ENCODE results near the gene FCSK. TPM values are rescaled to one million over a fixed set of nuclear protein-coding genes. Genes with fewer than 3 reads are reported as not detected.

Gene FCSK
- total and polyA plus RNA-seq, 2 of the 13 experiments (the other 11 are each of a cell fraction or from before 2014, with no cell fraction given) = 9.1 to 19.2 TPM

DNA sequence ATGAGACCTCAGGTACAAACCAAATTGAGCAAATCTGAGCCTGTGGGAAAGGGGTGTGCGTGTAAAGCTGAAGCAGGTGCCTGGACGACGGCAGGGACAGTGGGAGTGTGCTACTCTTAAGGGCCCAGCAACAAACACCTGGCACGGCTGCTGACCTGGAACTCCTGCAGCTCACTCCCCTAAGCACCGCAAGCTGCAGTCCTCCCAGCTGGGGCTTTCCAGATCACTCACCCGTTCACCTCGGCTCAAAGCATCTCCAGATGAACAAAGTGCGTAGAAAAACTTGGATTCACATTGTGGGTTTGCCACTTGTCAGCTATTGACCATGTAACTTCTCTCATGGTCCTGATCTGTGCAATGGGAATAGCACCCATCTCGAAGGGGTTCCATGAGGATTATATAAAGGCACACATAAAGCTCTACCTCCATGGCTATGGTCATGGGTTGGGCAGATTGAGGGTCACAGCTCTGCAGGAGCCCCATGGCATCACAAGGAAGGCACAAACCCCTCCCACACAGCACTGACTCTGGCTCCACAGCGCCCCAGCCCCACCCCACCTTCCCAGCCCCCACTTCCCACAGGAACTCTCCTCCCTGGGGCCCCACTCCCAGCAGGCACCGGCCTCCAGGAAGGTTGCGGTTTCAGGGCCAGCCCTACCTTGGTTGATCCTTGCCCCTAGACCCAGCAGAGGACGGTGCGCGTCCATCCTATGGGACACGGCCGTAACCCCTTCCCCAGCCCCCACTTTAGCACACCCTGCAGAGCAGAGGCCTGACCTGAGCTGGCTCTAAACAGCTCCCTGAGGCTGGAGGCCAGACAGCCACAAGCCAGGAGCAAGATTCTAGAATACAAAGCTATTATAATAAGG lies 37.4 kb upstream of the FCSK start (continued):
- TF ChIP-seq NFIB (CRISPR knock-in tag; IDR thresholded peaks at IDR 0.05; ENCODE audit: borderline replicate concordance) = no peak
- no peak for TF ChIP-seq AGO2 (optimal IDR thresholded peaks at IDR 0.05; ENCODE audit: low read depth, low read length)
- TF ChIP-seq MATR3 (CRISPR knock-in tag; IDR thresholded peaks at IDR 0.05) = no peak
- TF ChIP-seq JUNB (CRISPR knock-in tag; IDR thresholded peaks at IDR 0.05; ENCODE audit: borderline replicate concordance) = no peak; the same call in 1 of the 2 replicates
- no peak for TF ChIP-seq ZNF878 (CRISPR knock-in tag; IDR thresholded peaks at IDR 0.05)
- TF ChIP-seq GPN1 (CRISPR knock-in tag; IDR thresholded peaks at IDR 0.05; ENCODE audit: borderline replicate concordance) = no peak
- TF ChIP-seq, protein P1, sequence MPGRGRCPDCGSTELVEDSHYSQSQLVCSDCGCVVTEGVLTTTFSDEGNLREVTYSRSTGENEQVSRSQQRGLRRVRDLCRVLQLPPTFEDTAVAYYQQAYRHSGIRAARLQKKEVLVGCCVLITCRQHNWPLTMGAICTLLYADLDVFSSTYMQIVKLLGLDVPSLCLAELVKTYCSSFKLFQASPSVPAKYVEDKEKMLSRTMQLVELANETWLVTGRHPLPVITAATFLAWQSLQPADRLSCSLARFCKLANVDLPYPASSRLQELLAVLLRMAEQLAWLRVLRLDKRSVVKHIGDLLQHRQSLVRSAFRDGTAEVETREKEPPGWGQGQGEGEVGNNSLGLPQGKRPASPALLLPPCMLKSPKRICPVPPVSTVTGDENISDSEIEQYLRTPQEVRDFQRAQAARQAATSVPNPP (CRISPR knock-in tag; IDR thresholded peaks at IDR 0.05) = no peak
- TF ChIP-seq HNRNPK (IDR thresholded peaks at IDR 0.05; ENCODE audit: low read depth, low read length, poor library complexity, severe bottlenecking) = no peak
- no peak for TF ChIP-seq REXO4 (CRISPR knock-in tag; IDR thresholded peaks at IDR 0.05; ENCODE audit: borderline replicate concordance)
- TF ChIP-seq IKZF1 (IDR thresholded peaks at IDR 0.05) = no peak
- peak; percentile 39; the same call in 1 of the 2 replicates for TF ChIP-seq ZFY (CRISPR knock-in tag; IDR thresholded peaks at IDR 0.05)
- no peak for TF ChIP-seq CCAR2 (optimal IDR thresholded peaks at IDR 0.05; ENCODE audit: low read depth, low read length)
- no peak for TF ChIP-seq MIXL1 (CRISPR knock-in tag; IDR thresholded peaks at IDR 0.05)
- TF ChIP-seq IRX3 (CRISPR knock-in tag; IDR thresholded peaks at IDR 0.05; ENCODE audit: borderline replicate concordance, low read depth) = no peak
- TF ChIP-seq KAT7 (CRISPR knock-in tag; IDR thresholded peaks at IDR 0.05; ENCODE audit: borderline replicate concordance) = 0 out of 2 replicates have a peak, but pooled peaks have one; percentile 34
- TF ChIP-seq SRSF9 (IDR thresholded peaks at IDR 0.05; ENCODE audit: borderline replicate concordance, insufficient read depth, low read depth, low read length, poor library complexity, severe bottlenecking) = no peak
- TF ChIP-seq ZNF329 (CRISPR knock-in tag; IDR thresholded peaks at IDR 0.05; ENCODE audit: low read depth) = no peak
- TF ChIP-seq, protein P2, sequence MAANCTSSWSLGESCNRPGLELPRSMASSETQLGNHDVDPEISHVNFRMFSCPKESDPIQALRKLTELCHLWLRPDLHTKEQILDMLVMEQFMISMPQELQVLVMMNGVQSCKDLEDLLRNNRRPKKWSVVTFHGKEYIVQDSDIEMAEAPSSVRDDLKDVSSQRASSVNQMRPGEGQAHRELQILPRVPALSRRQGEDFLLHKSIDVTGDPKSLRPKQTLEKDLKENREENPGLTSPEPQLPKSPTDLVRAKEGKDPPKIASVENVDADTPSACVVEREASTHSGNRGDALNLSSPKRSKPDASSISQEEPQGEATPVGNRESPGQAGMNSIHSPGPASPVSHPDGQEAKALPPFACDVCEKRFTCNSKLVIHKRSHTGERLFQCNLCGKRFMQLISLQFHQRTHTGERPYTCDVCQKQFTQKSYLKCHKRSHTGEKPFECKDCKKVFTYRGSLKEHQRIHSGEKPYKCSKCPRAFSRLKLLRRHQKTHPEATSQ (CRISPR knock-in tag; IDR thresholded peaks at IDR 0.05; ENCODE audit: borderline replicate concordance) = no peak
- TF ChIP-seq, protein P3, sequence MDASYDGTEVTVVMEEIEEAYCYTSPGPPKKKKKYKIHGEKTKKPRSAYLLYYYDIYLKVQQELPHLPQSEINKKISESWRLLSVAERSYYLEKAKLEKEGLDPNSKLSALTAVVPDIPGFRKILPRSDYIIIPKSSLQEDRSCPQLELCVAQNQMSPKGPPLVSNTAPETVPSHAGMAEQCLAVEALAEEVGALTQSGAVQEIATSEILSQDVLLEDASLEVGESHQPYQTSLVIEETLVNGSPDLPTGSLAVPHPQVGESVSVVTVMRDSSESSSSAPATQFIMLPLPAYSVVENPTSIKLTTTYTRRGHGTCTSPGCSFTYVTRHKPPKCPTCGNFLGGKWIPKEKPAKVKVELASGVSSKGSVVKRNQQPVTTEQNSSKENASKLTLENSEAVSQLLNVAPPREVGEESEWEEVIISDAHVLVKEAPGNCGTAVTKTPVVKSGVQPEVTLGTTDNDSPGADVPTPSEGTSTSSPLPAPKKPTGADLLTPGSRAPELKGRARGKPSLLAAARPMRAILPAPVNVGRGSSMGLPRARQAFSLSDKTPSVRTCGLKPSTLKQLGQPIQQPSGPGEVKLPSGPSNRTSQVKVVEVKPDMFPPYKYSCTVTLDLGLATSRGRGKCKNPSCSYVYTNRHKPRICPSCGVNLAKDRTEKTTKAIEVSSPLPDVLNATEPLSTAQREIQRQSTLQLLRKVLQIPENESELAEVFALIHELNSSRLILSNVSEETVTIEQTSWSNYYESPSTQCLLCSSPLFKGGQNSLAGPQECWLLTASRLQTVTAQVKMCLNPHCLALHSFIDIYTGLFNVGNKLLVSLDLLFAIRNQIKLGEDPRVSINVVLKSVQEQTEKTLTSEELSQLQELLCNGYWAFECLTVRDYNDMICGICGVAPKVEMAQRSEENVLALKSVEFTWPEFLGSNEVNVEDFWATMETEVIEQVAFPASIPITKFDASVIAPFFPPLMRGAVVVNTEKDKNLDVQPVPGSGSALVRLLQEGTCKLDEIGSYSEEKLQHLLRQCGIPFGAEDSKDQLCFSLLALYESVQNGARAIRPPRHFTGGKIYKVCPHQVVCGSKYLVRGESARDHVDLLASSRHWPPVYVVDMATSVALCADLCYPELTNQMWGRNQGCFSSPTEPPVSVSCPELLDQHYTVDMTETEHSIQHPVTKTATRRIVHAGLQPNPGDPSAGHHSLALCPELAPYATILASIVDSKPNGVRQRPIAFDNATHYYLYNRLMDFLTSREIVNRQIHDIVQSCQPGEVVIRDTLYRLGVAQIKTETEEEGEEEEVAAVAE (CRISPR knock-in tag; IDR thresholded peaks at IDR 0.05; ENCODE audit: borderline replicate concordance) = no peak
- TF ChIP-seq, protein P4, sequence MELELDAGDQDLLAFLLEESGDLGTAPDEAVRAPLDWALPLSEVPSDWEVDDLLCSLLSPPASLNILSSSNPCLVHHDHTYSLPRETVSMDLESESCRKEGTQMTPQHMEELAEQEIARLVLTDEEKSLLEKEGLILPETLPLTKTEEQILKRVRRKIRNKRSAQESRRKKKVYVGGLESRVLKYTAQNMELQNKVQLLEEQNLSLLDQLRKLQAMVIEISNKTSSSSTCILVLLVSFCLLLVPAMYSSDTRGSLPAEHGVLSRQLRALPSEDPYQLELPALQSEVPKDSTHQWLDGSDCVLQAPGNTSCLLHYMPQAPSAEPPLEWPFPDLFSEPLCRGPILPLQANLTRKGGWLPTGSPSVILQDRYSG (CRISPR knock-in tag; IDR thresholded peaks at IDR 0.05) = no peak
- peak; percentile 65; the same call in 1 of the 2 replicates for TF ChIP-seq FOXC1 (CRISPR knock-in tag; IDR thresholded peaks at IDR 0.05; ENCODE audit: borderline replicate concordance)
- no peak for TF ChIP-seq ZNF652 (CRISPR knock-in tag; IDR thresholded peaks at IDR 0.05; ENCODE audit: borderline replicate concordance, low read depth)

Measured in HepG2 (cell line).